ENCODE data around the gene NUDCD2. TPM values are rescaled to one million over a fixed set of nuclear protein-coding genes. Genes with fewer than 3 reads are reported as not detected.
A peak's percentile ranks its signal among the peaks of the same experiment; 100 is the strongest.

Gene NUDCD2
- total and polyA plus RNA-seq, 9 of the 15 experiments (the other 6 are each of a cell fraction or from before 2014, with no cell fraction given): 14.6 to 76.9 (median 32.5) TPM

- no peak for TF ChIP-seq THAP12 (CRISPR knock-in tag; IDR thresholded peaks at IDR 0.05)
- no peak for TF ChIP-seq PHB2 (IDR thresholded peaks at IDR 0.05; ENCODE audit: low read depth)
- TF ChIP-seq PRPF4 (IDR thresholded peaks at IDR 0.05; ENCODE audit: insufficient read depth, low read depth, low read length, poor library complexity, severe bottlenecking): no peak
- TF ChIP-seq ZNF253 (CRISPR knock-in tag; conservative IDR thresholded peaks at IDR 0.05): no peak
- TF ChIP-seq ZNF696 (CRISPR knock-in tag; conservative IDR thresholded peaks at IDR 0.05): no peak
- TF ChIP-seq, protein P1, sequence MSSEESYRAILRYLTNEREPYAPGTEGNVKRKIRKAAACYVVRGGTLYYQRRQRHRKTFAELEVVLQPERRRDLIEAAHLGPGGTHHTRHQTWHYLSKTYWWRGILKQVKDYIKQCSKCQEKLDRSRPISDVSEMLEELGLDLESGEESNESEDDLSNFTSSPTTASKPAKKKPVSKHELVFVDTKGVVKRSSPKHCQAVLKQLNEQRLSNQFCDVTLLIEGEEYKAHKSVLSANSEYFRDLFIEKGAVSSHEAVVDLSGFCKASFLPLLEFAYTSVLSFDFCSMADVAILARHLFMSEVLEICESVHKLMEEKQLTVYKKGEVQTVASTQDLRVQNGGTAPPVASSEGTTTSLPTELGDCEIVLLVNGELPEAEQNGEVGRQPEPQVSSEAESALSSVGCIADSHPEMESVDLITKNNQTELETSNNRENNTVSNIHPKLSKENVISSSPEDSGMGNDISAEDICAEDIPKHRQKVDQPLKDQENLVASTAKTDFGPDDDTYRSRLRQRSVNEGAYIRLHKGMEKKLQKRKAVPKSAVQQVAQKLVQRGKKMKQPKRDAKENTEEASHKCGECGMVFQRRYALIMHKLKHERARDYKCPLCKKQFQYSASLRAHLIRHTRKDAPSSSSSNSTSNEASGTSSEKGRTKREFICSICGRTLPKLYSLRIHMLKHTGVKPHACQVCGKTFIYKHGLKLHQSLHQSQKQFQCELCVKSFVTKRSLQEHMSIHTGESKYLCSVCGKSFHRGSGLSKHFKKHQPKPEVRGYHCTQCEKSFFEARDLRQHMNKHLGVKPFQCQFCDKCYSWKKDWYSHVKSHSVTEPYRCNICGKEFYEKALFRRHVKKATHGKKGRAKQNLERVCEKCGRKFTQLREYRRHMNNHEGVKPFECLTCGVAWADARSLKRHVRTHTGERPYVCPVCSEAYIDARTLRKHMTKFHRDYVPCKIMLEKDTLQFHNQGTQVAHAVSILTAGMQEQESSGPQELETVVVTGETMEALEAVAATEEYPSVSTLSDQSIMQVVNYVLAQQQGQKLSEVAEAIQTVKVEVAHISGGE (CRISPR knock-in tag; IDR thresholded peaks at IDR 0.05): 0 out of 6 replicates have a peak, but pooled peaks of 1 of the 3 experiments have one; percentile 42
Observed at GRCh38 chr5:163503106-163504078, 43.5 kb upstream of the NUDCD2 start (continued).

All from K562 (cell line).